Stimulated activated CD4-positive, alpha-beta T cell treated with anti-CD3 and anti-CD28 coated beads, Interleukin-2, amount 100 ng/mL, for 24 hours (primary cell): Measurements from ENCODE around the gene CDX1.

Experiments used
- DNase-seq, 2 donors: peaks; one replicate each; pipeline ENCODE4 v3.0.0-alpha.2; 2020

Gene CDX1

GRCh38 chr5:150163547-150164059, 3.0 kb upstream of the CDX1 start:
- no peak for DNase-seq

DNA sequence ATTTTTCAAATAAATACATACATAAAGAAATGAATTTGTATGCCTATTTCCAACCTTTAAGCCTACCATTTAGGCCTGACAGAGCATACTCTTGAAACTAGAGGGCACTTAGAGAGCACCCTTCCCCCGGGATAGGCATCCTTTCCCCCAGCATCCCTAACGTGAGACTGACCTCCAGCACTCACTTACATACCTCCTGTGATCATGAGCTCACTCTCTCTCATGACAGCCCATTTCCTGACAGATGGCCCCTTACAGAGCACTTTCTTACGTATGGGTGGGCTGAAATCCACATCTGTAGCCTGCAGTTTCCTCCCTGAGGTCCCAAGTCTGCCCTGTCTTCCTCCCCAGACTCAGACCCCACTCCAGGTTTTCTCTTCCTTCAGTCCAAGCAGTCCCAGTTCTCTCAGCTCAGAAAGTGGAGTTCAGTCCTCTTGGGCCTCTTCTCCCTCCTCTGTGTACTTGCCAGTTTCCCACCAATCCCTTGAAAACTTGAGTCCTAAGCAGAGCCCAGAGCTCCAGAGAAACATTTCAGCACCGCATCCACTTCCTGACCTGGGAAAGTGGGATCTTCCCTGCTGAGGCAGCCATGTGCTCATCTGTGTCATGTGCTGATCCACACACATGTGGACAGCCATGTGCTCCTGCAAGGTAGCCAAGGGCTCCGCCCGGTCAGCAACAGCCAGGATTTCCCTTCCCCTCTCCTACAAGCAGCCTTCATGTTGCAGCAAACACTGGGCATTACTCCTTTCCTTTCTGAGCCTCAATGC, 2.2 kb upstream of the CDX1 start:
- DNase-seq = no peak

- no peak for DNase-seq
Observed at GRCh38 chr5:150166037-150166649, 435 bp upstream of the CDX1 start.

- DNase-seq = no peak
Observed at GRCh38 chr5:150167512-150167850, 903 bp downstream of the CDX1 start.

- no peak for DNase-seq
Observed at GRCh38 chr5:150167908-150168307, 1.3 kb downstream of the CDX1 start.

- no peak for DNase-seq
Observed at GRCh38 chr5:150168864-150169263, 2.3 kb downstream of the CDX1 start.

GRCh38 chr5:150172145-150172544, 5.6 kb downstream of the CDX1 start:
- no peak for DNase-seq

DNA sequence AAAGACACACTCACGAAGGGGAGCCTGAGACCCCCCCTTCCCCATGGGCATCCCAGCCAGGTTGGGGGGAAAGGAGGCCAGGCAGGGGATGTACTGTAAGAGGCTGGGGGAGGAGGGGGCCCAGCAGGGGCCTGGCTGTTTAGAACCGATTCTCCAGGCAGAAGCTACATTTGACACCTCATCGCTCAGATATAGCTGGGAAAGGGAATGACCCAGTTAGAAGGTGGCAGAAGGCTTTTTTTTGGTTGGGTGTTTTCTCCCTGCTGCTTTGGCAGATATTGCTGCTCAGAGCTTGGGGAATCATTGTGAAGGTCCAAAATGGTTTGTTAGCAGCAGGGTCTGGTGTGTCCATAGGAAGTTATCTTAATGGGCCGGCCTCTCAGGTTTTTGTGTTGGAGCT, 6.0 kb downstream of the CDX1 start:
- DNase-seq = no peak

DNA sequence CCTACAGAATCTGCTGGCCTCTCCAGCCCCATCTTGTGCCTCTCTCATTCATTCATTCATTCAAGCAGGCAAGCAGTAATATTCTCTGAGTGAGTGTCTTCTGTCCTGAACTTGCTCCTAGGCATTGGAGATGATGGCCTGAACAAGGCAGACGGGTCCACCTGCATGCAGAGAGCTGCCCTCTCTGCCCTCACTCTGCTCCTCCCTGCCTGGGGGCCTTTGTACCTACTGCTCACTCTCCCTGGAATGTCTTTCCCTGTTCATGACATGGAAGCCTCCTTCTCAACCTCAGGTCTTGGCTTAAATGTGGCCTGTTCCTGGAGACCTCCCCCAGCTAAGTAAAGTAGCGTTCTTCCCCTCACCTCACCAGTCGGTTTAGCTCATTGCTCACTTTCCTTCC, 6.6 kb downstream of the CDX1 start:
- no peak for DNase-seq

- DNase-seq = no peak
Observed at GRCh38 chr5:150174285-150174684, 7.7 kb downstream of the CDX1 start.

GRCh38 chr5:150175076-150175475, 8.5 kb downstream of the CDX1 start:
- DNase-seq = no peak

- no peak for DNase-seq
Observed at GRCh38 chr5:150175536-150175935, 9.0 kb downstream of the CDX1 start.

DNA sequence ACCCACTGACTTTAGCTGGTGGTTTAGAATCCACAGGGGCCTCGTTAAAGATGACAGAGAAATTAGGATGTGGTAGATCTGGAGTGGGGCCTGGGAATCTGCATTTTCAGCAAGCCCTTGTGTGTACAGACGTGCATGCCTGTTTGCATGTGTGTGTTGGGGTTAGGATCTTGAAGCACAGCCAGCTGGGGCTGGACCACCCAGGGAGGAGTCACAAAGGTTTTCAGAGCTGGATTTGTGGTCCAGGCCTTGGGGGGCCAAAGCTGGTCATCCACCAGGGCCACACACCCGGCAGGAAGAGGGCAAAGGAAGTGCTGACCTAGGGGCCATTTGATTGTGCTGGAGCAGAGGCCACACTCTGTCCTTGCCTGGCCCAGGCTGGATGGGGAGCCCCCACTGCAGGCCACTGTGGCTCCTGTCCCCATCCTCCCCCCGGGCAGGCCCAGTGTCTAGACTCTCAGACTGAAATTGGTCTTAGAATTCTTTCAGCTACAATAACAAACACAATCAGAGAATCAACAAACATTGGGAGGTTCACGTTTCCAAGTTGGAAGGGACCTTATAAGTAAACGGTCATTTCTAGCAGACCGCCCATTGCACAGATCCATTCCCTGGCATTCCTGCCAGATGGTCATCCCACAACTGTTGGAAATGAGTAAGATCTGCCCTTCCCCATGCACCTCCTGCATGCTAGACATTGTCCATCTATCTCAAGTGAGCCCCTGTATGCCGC, 10.3 kb downstream of the CDX1 start:
- no peak for DNase-seq

DNA sequence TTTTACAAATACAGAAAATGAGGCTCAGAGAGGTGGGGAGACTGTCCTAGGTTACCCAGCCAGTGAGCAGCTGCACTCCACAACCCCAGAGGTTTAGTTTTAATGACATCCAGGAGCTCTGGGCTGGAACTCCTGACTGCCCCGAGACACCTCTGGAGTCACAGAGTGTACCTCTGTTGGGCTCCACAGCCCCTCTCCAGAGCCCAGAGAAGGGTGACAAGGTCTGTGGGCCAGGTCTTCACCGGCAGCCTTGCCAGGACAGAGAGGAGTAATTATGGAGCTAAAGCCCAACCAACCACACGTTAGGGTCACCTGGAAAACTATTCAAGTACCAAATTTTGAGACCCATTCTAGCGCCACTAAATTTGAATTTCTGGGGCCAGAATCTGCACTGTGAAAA, 11.1 kb downstream of the CDX1 start:
- DNase-seq = no peak

DNA sequence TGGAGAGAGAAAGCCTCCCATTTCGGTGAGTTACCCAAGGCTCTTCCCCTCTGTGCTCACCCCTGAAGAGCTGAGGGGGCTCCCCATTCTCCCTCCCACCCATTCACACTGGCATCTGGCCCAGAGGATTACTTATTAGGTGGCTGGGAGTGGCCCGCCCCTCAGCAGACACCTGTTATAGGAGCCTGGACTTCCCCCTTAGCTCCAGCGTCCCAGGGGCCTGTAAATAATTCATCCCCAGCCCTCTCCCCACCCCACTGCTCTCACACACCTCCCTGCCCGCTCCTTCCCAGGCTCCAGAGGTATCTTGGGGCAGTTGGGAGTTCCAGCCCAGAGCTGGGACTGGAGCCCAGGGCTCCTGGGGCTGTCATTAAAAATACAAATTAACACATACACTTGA, 11.7 kb downstream of the CDX1 start:
- DNase-seq = no peak

GRCh38 chr5:150179019-150179620, 12.5 kb downstream of the CDX1 start:
- no peak for DNase-seq

DNA sequence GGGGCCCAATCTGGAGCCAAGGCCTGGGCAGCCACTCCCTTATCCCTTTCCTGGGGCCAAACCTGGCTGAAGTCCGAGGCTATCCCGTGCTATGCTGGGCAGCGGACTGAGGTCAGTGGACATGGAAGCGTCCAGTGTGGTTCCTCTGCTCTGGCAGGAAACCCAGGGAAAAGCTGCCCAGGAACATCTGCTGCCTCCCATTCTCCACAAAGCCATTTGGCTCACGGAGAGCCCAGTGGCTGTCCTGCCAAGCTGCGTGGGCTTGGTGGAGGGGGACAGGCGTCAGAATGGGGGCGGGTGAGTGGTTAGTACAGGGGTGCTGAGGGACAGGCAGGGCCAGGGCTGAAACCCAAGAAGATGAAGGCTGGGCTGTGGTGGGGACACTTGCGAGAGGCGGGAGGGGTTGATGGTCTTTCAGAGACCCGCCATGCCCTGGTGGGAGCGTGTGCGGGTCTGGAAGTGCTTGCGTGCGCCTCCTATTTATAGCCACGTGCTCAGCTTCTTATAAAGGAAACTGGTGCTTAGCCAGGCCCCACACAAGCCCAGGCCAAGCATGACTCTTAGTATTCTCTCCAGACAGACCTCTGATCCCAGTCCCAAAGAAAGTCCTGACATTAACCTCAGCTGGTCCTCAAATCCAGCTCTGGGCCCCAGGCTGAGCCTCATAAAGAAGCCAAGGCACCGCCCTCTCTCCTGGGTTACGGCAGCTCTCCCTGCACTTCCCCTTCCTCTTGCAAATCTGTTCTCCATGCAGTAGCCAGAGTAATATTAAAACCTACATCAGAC, 13.9 kb downstream of the CDX1 start:
- no peak for DNase-seq

- no peak for DNase-seq
Observed at GRCh38 chr5:150181027-150181426, 14.4 kb downstream of the CDX1 start.

- DNase-seq = no peak
Observed at GRCh38 chr5:150181766-150182545, 15.4 kb downstream of the CDX1 start.

- DNase-seq = no peak
Observed at GRCh38 chr5:150182774-150183173, 16.2 kb downstream of the CDX1 start.

GRCh38 chr5:150183436-150183835, 16.9 kb downstream of the CDX1 start:
- DNase-seq = no peak

DNA sequence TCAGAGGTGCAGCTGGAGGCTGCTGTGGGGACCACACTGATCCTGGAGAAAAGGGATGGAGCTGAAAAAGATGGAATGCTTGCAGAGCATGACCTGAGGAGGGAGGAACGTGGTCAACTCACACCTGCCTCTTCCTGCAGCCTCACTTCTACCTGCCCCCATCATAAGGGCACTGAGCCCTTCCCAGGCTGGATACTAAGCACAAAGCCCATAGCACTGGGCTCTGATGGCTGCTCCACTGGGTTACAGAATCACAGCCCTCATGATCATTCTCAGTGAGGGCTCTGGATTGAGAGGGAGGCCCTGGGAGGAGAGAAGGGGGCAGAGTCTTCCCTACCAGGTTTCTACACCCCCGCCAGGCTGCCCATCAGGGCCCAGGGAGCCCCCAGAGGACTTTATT, 17.4 kb downstream of the CDX1 start:
- DNase-seq = no peak
